ENCODE measurements around the gene ABI1. TPM values are rescaled to one million over a fixed set of nuclear protein-coding genes. Genes with fewer than 3 reads are reported as not detected.

Gene ABI1
- total and polyA plus RNA-seq, 9 of the 15 experiments (the other 6 are each of a cell fraction or from before 2014, with no cell fraction given), result 22.1 to 52.3 (median 39.0) TPM

GRCh38 chr10:26730552-26730951, 130.2 kb downstream of the ABI1 start:
- H3K9me3 ChIP-seq (replicated peaks; ENCODE audit: control insufficient read depth, insufficient read depth, low read depth, low read length), result no peaks in the 10 kb centered on the region
- peaks cover 92% of the 10 kb centered on the region for H3K36me3 ChIP-seq (ENCODE audit: control insufficient read depth, insufficient read depth, low read length)
- H2AFZ ChIP-seq (ENCODE audit: low read depth, low read length), result no peak overlapping the region
- no peaks in the 10 kb centered on the region for H3K79me2 ChIP-seq (ENCODE audit: control insufficient read depth, insufficient read depth, low read length)
- no peak overlapping the region for H3K9ac ChIP-seq (ENCODE audit: insufficient read depth in 1 of 2, low read depth in 2 of 2, low read length in 2 of 2)
- no peaks in the 10 kb centered on the region for H4K20me1 ChIP-seq (replicated peaks; ENCODE audit: control insufficient read depth, insufficient read depth, low read length)
- CTCF ChIA-PET (ENCODE audit: low intra/inter-chr PET ratio), result interaction anchor here (0.7 kb wide), 1 partner anchor 53 kb away, joined by 3 read pairs; no protein-coding TSS in a partner anchor
- H3K4me2 ChIP-seq (ENCODE audit: insufficient read depth, low read length), result no peak overlapping the region
- intact Hi-C loops (cut with micrococcal nuclease) (no loop called here), in situ Hi-C loops (cut with MboI) (no loop called here)
- no TSS peak for BruUV-seq (replicated peaks)
- no peaks in the 10 kb centered on the region for H3K4me1 ChIP-seq (replicated peaks in 1 of 2; ENCODE audit: control insufficient read depth in 2 of 2, insufficient read depth in 2 of 2, low read length in 2 of 2)
- FAIRE-seq (no peak), ATAC-seq (no peak), DNase-seq (ENCODE audit: extremely low read depth in 1 of 4, low spot score in 3 of 4) (no peak)
- WGBS (ENCODE audit: insufficient coverage, low coverage, missing lambda C conversion rate), result 83% methylated on average over 2 of the region's 2 CpGs
- no peaks in the 10 kb centered on the region for H3K27me3 ChIP-seq (ENCODE audit: control insufficient read depth in 2 of 2, insufficient read depth in 2 of 2, low read length in 2 of 2)
- no peak overlapping the region for H3K27ac ChIP-seq (ENCODE audit: extremely low read depth, low read depth, low read length)
- TF ChIP-seq PHB (CRISPR knock-in tag; IDR thresholded peaks at IDR 0.05) (no peak), ETS2 (tag; IDR thresholded peaks at IDR 0.05; ENCODE audit: borderline replicate concordance, poor library complexity, severe bottlenecking) (no peak)
- POLR2A ChIA-PET, result interaction anchor here (0.6 kb wide), 1 partner anchor 741 kb away, joined by 3 read pairs; no protein-coding TSS in a partner anchor
- H3K4me3 ChIP-seq, result no peak overlapping the region
- H3K9me1 ChIP-seq (ENCODE audit: control insufficient read depth, insufficient read depth, low read length), result no peaks in the 10 kb centered on the region

GRCh38 chr10:26729395-26729794, 131.4 kb downstream of the ABI1 start:
- no peaks in the 10 kb centered on the region for H3K9me3 ChIP-seq (replicated peaks; ENCODE audit: control insufficient read depth, insufficient read depth, low read depth, low read length)
- H3K9me1 ChIP-seq (ENCODE audit: control insufficient read depth, insufficient read depth, low read length), result no peaks in the 10 kb centered on the region
- ChIA-PET CTCF (ENCODE audit: low intra/inter-chr PET ratio) (interaction anchor here (1.4 kb wide), 1 partner anchor 152 kb away, joined by 4 read pairs; no protein-coding TSS in a partner anchor), POLR2A (interaction anchor here (0.6 kb wide), 1 partner anchor 10 kb away, joined by 3 read pairs; no protein-coding TSS in a partner anchor)
- ATAC-seq (no peak), FAIRE-seq (no peak), DNase-seq (ENCODE audit: extremely low read depth in 1 of 4, low spot score in 3 of 4) (no peak)
- intact Hi-C loops (cut with micrococcal nuclease) (loop anchor here (5.0 to 10.0 kb wide), 3 partner anchors 112 to 625 kb away; no protein-coding TSS in a partner anchor), in situ Hi-C loops (cut with MboI) (loop anchor here (5.0 kb wide), 1 partner anchor 143 kb away; no protein-coding TSS in a partner anchor)
- H4K20me1 ChIP-seq (replicated peaks; ENCODE audit: control insufficient read depth, insufficient read depth, low read length), result no peaks in the 10 kb centered on the region
- TF ChIP-seq SIX5 (IDR thresholded peaks at IDR 0.05; ENCODE audit: borderline replicate concordance in 1 of 2, insufficient read depth in 1 of 2, low read depth in 1 of 2, low read length in 2 of 2), result no peak
- H3K27me3 ChIP-seq (ENCODE audit: control insufficient read depth in 2 of 2, insufficient read depth in 2 of 2, low read length in 2 of 2), result no peaks in the 10 kb centered on the region
- H3K36me3 ChIP-seq (ENCODE audit: control insufficient read depth, insufficient read depth, low read length), result peaks cover 92% of the 10 kb centered on the region
- no peak overlapping the region for H3K9ac ChIP-seq (ENCODE audit: insufficient read depth in 1 of 2, low read depth in 2 of 2, low read length in 2 of 2)
- no peaks in the 10 kb centered on the region for H3K79me2 ChIP-seq (ENCODE audit: control insufficient read depth, insufficient read depth, low read length)
- H2AFZ ChIP-seq (ENCODE audit: low read depth, low read length), result no peak overlapping the region
- H3K4me2 ChIP-seq (ENCODE audit: insufficient read depth, low read length), result no peak overlapping the region
- H3K27ac ChIP-seq (ENCODE audit: extremely low read depth, low read depth, low read length), result no peak overlapping the region
- no TSS peak for BruUV-seq (replicated peaks)
- H3K4me1 ChIP-seq (replicated peaks in 1 of 2; ENCODE audit: control insufficient read depth in 2 of 2, insufficient read depth in 2 of 2, low read length in 2 of 2), result no peaks in the 10 kb centered on the region
- H3K4me3 ChIP-seq, result no peak overlapping the region
- whole genome bisulfite sequencing (ENCODE audit: insufficient coverage, low coverage, missing lambda C conversion rate), result 85% methylated on average over 4 of the region's 4 CpGs
